ENCODE results near the gene FMNL2.

DNA sequence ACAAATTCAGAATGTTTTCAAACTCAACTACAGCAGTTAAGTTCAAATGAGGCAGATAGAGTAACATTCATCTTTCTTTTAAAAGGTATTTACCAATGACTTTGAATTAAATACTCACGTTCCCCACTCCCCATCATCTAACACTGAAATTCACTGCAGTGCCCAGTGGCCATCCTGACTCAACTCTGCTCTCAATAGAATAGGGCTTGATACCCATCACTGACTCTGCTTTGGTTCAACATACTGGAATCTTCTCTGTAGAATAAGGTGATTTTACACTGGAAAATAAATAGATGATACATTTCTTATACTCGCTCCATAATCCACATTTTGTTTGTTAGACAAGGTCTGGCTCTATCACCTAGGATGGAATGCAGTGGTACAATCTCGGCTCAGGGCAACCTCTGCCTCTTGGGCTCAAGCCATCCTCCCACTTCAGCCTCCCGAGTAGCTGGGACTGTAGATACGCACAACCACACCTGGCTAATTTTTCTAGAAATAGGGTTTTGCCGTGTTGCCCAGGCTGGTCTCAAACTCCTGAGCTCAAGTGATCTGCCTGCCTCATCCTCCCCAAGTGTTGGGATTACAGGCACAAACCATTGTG is 315.9 kb downstream of the FMNL2 start:
- TF ChIP-seq POLR2A (IDR thresholded peaks at IDR 0.05; ENCODE audit: low read depth, low read length), result no peak
- no peak for TF ChIP-seq TAF1 (IDR thresholded peaks at IDR 0.05; ENCODE audit: borderline replicate concordance, low read depth, low read length)
- peak; percentile 62 for TF ChIP-seq POLR2AphosphoS5 (IDR thresholded peaks at IDR 0.05; ENCODE audit: low read depth, low read length)
